HFFc6 (cell line): ENCODE data around the gene OR2W3. TPM values are rescaled to one million over a fixed set of nuclear protein-coding genes. Genes with fewer than 3 reads are reported as not detected.

Experiments used
- DNase-seq: peaks from one replicate; pipeline ENCODE4 v3.0.0-alpha.2; 2018
- H3K27ac Mint-ChIP-seq: 2 replicates; pipeline ENCODE4 v1.8.0; 2020; ENCODE audit warnings: mild to moderate bottlenecking, mixed read lengths
- H3K27me3 Mint-ChIP-seq: 2 replicates; pipeline ENCODE4 v1.8.0; 2021; ENCODE audit warnings: mild to moderate bottlenecking, moderate library complexity, mixed read lengths; ENCODE audit not compliant: insufficient read depth
- H3K36me3 Mint-ChIP-seq: 2 replicates; pipeline ENCODE4 v1.8.0; 2021; ENCODE audit warnings: low read depth, mixed read lengths
- H3K4me1 Mint-ChIP-seq: 2 replicates; pipeline ENCODE4 v1.8.0; 2020; ENCODE audit warnings: low read depth, mixed read lengths
- H3K4me3 Mint-ChIP-seq: 2 replicates; pipeline ENCODE4 v1.8.0; 2020; ENCODE audit warnings: mild to moderate bottlenecking, moderate library complexity, mixed read lengths
- H3K9me3 Mint-ChIP-seq: 2 replicates; pipeline ENCODE4 v1.8.0; 2020; ENCODE audit warnings: mild to moderate bottlenecking, mixed read lengths
- total RNA-seq, 6 experiments: library from RNA; stranded (reverse); fragmentation: NEBNext Ultra II Directional; extraction: Animal tissue kit (Norgen Biotek cat#: 25700); gene quantifications; 2 replicates in 1 of 6; 3 replicates in 5 of 6; pipeline ENCODE4 v1.2.3, GENCODE V29; 2021
- TF ChIP-seq, protein P1 (sequence below): fragments of 200-600 bp; sonication (generic); IDR thresholded peaks from 2 replicates; pipeline ENCODE4 v1.5.0; 2021; ENCODE audit warnings: antibody characterized with exemption, mild to moderate bottlenecking

OR2W3 gene
- total RNA-seq, 6 experiments from 2014 or later = not detected

DNA sequence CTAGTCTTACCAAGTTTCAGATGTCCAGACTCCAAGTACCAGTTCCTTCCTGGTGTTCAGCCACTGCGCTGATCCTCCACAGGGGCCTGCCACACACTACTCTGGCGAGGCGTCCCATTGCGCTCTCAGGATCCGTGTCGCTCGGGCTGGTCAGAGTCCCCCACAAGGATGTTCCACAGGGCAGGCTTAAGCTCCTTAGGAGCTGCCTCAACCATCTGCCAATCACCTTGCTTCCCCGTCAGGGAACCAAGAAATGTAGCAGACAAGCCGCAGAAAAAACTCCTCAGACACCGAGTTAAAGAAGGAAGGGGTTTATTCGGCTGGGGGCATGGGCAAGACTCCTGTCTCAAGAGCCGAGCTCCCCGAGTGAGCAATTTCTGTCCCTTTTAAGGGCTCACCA lies 9.8 kb downstream of the OR2W3 start:
- no peak overlapping the region for H3K27ac Mint-ChIP-seq

GRCh38 chr1:247905910-247906503 lies 10.6 kb downstream of the OR2W3 start:
- Mint-ChIP-seq H3K4me3 (peak overlapping the region; percentile 79), H3K36me3 (no peaks in the 10 kb centered on the region), H3K27me3 (peaks cover 13% of the 10 kb centered on the region), H3K9me3 (peaks cover 8% of the 10 kb centered on the region), H3K4me1 (peaks cover 36% of the 10 kb centered on the region), H3K27ac (peak overlapping the region; percentile 65)
- TF ChIP-seq, protein P1, sequence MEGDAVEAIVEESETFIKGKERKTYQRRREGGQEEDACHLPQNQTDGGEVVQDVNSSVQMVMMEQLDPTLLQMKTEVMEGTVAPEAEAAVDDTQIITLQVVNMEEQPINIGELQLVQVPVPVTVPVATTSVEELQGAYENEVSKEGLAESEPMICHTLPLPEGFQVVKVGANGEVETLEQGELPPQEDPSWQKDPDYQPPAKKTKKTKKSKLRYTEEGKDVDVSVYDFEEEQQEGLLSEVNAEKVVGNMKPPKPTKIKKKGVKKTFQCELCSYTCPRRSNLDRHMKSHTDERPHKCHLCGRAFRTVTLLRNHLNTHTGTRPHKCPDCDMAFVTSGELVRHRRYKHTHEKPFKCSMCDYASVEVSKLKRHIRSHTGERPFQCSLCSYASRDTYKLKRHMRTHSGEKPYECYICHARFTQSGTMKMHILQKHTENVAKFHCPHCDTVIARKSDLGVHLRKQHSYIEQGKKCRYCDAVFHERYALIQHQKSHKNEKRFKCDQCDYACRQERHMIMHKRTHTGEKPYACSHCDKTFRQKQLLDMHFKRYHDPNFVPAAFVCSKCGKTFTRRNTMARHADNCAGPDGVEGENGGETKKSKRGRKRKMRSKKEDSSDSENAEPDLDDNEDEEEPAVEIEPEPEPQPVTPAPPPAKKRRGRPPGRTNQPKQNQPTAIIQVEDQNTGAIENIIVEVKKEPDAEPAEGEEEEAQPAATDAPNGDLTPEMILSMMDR = no peak
- no peak for DNase-seq

More for the DNA sequence above, 9.8 kb downstream of the OR2W3 start:
- DNase-seq = no peak
- Mint-ChIP-seq H3K4me3 (no peak overlapping the region; the same call in 1 of the 2 replicates), H3K4me1 (peaks cover 36% of the 10 kb centered on the region), H3K36me3 (no peaks in the 10 kb centered on the region), H3K9me3 (peaks cover 8% of the 10 kb centered on the region), H3K27me3 (peaks cover 13% of the 10 kb centered on the region)
- TF ChIP-seq, protein P1 = no peak

DNA sequence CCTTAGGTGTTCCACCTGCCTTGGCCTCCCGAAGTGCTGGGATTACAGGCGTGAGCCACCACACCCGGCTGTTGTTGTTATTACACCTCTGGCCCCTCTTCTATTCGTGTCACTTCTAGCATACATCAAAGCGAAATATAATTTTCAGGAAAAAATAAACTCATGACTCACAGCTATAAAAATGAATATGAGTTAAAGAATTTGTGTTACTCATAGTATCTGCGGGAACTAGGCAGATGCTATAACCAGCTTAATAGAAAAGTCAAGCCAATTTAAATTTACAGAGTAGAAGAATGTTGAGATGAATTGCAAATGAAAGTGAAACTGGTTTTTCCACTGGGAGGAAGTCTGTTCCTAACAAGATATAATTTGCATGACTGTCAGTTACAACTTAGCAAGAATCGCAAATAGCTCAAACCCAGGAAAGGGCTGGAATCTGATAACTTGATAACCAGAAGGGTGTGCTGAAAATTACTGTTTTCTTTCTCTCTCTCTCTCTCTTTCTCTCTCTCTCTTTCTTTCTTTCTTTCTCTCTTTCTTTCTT lies 11.2 kb downstream of the OR2W3 start:
- TF ChIP-seq, protein P1 = no peak
- Mint-ChIP-seq H3K36me3 (no peaks in the 10 kb centered on the region), H3K9me3 (peaks cover 8% of the 10 kb centered on the region), H3K27me3 (peaks cover 10% of the 10 kb centered on the region), H3K4me3 (peak overlapping the region; percentile 79), H3K27ac (peak overlapping the region; percentile 65), H3K4me1 (peaks cover 36% of the 10 kb centered on the region)
- DNase-seq = peak; percentile 87

GRCh38 chr1:247908766-247909165 lies 13.4 kb downstream of the OR2W3 start:
- Mint-ChIP-seq H3K27ac (no peak overlapping the region), H3K36me3 (no peaks in the 10 kb centered on the region)

DNA sequence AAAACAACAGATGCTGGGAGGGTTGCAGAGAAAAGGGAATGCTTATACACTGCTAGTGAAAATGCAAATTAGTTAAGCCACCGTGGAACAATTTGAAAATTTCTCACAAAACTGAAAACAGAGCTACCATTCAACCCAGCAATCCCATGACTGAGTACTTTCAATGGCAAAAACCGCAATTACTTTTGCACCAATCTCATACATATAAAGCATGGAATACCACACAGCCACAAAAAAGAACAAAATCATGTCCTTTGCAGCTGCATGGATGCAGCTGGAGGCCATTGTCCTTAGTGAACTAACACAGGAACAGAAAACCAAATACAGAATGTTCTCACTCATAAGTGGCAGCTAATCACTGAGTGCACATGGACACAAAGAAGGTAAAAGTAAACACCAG lies 18.4 kb downstream of the OR2W3 start:
- TF ChIP-seq, protein P1 = no peak
- DNase-seq = no peak
- Mint-ChIP-seq H3K27me3 (peaks cover 3% of the 10 kb centered on the region; the same call in 1 of the 2 replicates), H3K9me3 (peaks cover 4% of the 10 kb centered on the region), H3K36me3 (no peaks in the 10 kb centered on the region), H3K4me1 (peaks cover 24% of the 10 kb centered on the region; the same call in 1 of the 2 replicates), H3K27ac (no peak overlapping the region), H3K4me3 (no peak overlapping the region)

More at GRCh38 chr1:247908766-247909165, 13.4 kb downstream of the OR2W3 start:
- no peak for DNase-seq
- Mint-ChIP-seq H3K4me3 (no peak overlapping the region), H3K4me1 (peaks cover 35% of the 10 kb centered on the region), H3K9me3 (peaks cover 8% of the 10 kb centered on the region), H3K27me3 (peaks cover 8% of the 10 kb centered on the region)
- TF ChIP-seq, protein P1 = no peak
